NCI-H2171 treated with DMSO at 0.1 percent for 48 hours (cell line): ENCODE measurements around the gene CWC27.

Experiments used
- DNase-seq: peaks from one replicate; lab custom pipeline; 2025; lab: John Stamatoyannopoulos, UW

The CWC27 gene

GRCh38 chr5:64979531-64979930 lies 210.8 kb downstream of the CWC27 start:
- DNase-seq, result no peak

DNA sequence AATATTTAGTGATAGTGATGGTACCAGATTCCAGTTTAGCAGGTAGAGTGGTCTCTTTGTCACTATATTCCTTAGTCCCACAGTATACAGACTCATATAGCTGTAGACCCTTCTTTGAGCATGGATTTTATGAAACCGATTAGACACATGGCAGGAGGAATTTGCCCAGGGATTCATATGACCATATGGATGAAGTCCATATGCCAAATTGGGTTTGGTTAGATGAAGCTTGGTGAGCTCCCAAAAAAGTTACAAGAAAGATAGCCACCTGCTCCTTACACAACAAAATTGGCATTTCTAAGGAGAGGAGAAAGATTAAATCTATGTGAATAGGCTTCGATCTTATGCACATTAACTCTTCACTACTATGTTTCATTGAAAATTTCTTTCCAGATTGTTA lies 211.4 kb downstream of the CWC27 start:
- DNase-seq, result no peak

DNA sequence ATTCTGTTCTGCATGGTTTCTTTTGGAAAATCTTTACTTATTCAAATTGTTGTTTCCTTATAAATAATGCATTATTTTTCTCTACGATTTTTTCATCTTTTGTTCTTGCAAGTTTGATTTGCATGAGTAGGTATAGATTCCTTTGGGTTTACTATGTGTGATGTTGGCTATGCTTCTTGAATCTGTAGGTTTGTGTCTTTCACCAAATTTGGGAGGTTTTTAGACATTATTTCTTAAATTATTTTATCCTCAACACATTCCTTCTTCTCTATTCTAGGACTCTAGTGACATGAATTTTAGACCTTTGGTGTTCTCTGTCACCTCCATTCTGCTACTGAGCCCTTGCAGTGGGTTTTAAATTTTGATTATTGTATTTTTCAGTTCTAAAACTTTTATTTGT lies 219.0 kb downstream of the CWC27 start:
- no peak for DNase-seq

DNA sequence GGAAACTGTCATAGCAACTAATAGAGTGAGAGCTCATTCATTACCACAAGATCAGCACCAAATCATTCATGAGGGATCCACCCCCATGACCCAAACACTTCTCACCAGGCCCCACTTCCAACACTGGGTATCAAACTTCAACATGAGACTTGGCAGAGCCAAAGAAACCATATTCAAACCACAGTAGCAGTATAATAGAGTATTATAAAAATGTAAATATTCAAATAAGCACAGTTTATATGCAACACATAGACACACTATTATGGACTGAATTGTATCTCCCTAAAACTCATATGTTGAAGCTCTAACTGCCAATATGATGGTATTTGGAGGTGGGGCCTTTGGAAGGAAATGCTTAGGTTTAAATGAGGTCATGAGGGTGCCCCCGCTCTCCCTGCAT lies 240.5 kb downstream of the CWC27 start:
- no peak for DNase-seq

- DNase-seq, result no peak
These were observed 242.1 kb downstream of the CWC27 start for GRCh38 chr5:65010841-65011240.

DNA sequence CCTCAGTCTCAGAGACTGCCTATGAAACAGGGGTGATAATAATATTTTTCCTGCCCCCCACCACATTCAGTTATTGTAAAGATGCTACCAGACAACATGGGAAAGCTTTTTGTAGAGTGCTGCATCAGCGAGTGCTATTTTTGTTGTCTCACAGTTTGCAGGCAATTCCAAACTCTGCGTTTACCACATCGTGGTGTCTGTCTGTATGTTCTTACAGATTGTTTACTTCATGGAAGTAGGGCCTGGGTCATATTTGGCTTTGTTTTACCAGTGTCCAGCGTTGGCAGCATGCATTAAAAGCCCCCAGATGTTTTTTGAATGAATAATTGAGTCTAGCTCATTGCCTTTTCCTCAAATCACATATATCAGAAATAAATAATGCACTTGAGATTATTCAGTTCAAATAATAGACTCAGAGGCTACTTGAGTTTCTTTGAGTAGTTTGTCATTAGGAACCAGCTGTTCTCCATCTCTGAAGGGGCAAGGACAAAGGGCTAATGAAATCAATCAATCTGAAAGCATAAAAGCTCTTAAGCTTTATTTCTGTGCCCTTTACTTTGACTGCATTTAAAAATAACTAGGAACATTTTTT lies 243.7 kb downstream of the CWC27 start:
- DNase-seq, result no peak

GRCh38 chr5:65013166-65013565 lies 244.4 kb downstream of the CWC27 start:
- no peak for DNase-seq

- DNase-seq, result no peak
These were observed 246.0 kb downstream of the CWC27 start for GRCh38 chr5:65014769-65015168.

GRCh38 chr5:65015767-65016166 lies 247.0 kb downstream of the CWC27 start:
- DNase-seq, result no peak

GRCh38 chr5:65017636-65018035 lies 248.9 kb downstream of the CWC27 start:
- no peak for DNase-seq

GRCh38 chr5:65018763-65019162 lies 250.0 kb downstream of the CWC27 start:
- no peak for DNase-seq

- no peak for DNase-seq
These were observed 251.8 kb downstream of the CWC27 start for GRCh38 chr5:65020492-65020891.

GRCh38 chr5:65021527-65022226 lies 252.9 kb downstream of the CWC27 start:
- DNase-seq, result no peak

GRCh38 chr5:65022932-65023331 lies 254.2 kb downstream of the CWC27 start:
- DNase-seq, result no peak

DNA sequence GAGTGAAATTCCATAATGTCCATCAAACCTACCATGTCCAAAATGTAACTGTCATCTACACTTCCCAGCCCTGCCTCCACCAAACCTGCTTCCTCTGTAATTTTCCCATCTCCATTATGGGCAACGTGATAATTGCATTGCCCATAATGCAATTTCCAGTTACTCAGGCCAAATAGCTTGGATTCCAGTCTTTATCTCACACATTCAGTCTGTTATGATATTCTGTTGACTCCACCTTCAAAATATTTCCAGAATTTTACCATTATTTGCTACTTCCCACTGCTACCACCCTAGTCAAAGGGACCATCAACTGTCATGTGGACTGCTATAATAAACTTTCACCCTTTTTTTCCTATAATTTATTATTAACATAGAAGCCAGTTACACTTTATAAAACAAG lies 256.0 kb downstream of the CWC27 start:
- no peak for DNase-seq

DNA sequence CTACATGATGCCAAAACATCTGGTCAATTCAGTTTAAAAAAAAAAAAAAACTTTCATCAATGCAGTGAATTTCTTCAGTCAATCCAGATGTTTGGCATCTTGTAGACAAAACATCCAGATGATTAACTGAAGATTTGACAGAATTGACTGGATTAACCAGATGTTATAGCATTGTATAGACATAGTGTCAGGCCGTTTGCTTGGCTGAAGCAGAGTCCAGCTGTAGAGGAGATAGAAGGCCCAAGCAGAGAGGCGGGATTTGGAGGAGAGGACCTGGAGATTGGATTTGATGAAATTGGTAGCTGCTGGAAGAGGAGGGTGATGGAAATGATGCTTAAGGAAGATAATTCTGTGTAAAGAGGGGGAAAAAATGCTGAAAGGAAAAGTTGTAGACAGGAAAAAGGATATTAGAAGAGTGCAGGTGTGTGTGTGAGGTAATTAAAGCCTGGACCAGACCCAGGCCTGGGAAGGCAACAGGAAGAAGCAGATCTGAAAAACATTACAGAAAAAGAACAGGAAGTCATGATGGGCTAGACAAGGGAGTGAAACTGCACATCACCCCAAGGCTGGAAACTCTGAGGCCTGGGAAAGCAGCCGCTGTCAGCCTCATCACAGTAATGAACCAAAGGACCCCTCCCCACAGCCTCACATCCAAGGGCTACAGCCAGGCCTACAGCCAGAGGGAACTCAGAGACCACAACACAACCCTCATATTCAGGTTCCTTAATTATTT lies 258.3 kb downstream of the CWC27 start:
- no peak for DNase-seq

DNA sequence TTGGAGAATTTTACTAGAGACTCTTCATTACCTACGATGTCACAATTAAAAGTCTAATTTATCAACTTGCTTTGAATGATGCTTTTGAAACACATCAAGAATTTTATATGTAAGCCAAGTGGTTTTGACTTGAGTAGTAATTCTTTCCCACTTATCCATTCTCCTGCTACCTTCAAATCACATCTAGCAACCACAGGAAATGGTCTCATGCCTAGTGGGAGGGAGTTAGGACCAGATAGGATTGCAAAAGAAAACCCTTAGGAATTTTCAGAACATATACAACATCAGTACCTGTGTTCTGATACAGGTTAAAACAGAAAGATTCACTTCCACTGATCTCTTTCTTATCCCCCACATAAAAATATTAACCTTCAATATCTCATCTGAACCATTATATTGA lies 260.4 kb downstream of the CWC27 start:
- DNase-seq, result no peak

DNA sequence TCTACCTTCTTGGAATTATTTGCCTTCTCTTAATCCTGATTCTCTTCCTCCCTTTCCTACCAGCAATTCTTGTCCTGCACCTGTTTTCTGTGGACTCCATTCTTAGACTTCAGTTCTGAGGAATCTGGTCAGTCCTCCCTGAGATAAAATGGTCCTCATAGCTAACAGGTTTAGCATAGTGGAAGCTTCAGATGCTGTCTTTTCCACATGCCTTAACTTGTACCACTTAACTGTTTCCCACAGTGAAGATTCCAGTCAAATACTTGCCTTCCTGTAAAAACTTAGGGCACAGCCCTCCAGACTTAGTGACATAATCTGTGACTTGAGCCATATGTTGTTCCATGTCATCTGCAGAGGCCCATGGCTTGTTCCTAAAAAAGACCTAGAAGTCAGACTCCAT lies 261.3 kb downstream of the CWC27 start:
- DNase-seq, result no peak

- no peak for DNase-seq
These were observed 263.5 kb downstream of the CWC27 start for GRCh38 chr5:65032250-65032649.

- DNase-seq, result no peak
These were observed 265.5 kb downstream of the CWC27 start for GRCh38 chr5:65034029-65034812.

- DNase-seq, result peak; percentile 35
These were observed 266.1 kb downstream of the CWC27 start for GRCh38 chr5:65034813-65035209.
